Measurements from ENCODE around the gene GTF2I. TPM values are rescaled to one million over a fixed set of nuclear protein-coding genes. Genes with fewer than 3 reads are reported as not detected.
A peak's percentile ranks its signal among the peaks of the same experiment; 100 is the strongest.

Gene GTF2I
- total and polyA plus RNA-seq, 2 donors (not counting 1 experiment from before 2014, with no cell fraction given), result 79.3 to 105 TPM

GRCh38 chr7:74655324-74655723 is 2.2 kb upstream of the GTF2I start:
- no peaks in the 10 kb centered on the region for H3K27me3 ChIP-seq (ENCODE audit: control insufficient read depth, insufficient read depth, low read length)
- H3K27ac ChIP-seq (ENCODE audit: insufficient read depth, low read length), result no peak overlapping the region
- H3K9ac ChIP-seq (ENCODE audit: insufficient read depth, low read length), result no peak overlapping the region
- H3K4me1 ChIP-seq (ENCODE audit: control insufficient read depth, extremely low read depth, insufficient read depth, low read length), result peaks cover 4% of the 10 kb centered on the region
- no peak overlapping the region for H3K4me2 ChIP-seq (ENCODE audit: extremely low read depth, insufficient read depth, low read length)
- H3K4me3 ChIP-seq (replicated peaks in 1 of 4; ENCODE audit: control extremely low read depth in 1 of 4, insufficient read depth in 1 of 4, low read depth in 3 of 4, low read length in 4 of 4), result no peak overlapping the region
- no peak for TF ChIP-seq EZH2 (IDR thresholded peaks at IDR 0.05; ENCODE audit: low read length, missing control alignments)
- TF ChIP-seq, protein P1, sequence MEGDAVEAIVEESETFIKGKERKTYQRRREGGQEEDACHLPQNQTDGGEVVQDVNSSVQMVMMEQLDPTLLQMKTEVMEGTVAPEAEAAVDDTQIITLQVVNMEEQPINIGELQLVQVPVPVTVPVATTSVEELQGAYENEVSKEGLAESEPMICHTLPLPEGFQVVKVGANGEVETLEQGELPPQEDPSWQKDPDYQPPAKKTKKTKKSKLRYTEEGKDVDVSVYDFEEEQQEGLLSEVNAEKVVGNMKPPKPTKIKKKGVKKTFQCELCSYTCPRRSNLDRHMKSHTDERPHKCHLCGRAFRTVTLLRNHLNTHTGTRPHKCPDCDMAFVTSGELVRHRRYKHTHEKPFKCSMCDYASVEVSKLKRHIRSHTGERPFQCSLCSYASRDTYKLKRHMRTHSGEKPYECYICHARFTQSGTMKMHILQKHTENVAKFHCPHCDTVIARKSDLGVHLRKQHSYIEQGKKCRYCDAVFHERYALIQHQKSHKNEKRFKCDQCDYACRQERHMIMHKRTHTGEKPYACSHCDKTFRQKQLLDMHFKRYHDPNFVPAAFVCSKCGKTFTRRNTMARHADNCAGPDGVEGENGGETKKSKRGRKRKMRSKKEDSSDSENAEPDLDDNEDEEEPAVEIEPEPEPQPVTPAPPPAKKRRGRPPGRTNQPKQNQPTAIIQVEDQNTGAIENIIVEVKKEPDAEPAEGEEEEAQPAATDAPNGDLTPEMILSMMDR (conservative IDR thresholded peaks at IDR 0.05 in 1 of 2, IDR thresholded peaks at IDR 0.05 in 1 of 2; ENCODE audit: low read depth in 1 of 2, low read length in 2 of 2), result no peak
- H2AFZ ChIP-seq (ENCODE audit: low read length), result no peak overlapping the region
- no peaks in the 10 kb centered on the region for H3K36me3 ChIP-seq (ENCODE audit: control insufficient read depth, insufficient read depth, low read length)
- H3K79me2 ChIP-seq (ENCODE audit: control insufficient read depth, insufficient read depth, low read length), result peaks cover 20% of the 10 kb centered on the region
- H3K9me3 ChIP-seq (ENCODE audit: control insufficient read depth, insufficient read depth, low read depth, low read length), result no peaks in the 10 kb centered on the region
- DNase-seq (ENCODE audit: low read depth in 2 of 2), result no peak
- no peaks in the 10 kb centered on the region for H4K20me1 ChIP-seq (ENCODE audit: control insufficient read depth, extremely low read depth, insufficient read depth, low read length)

DNA sequence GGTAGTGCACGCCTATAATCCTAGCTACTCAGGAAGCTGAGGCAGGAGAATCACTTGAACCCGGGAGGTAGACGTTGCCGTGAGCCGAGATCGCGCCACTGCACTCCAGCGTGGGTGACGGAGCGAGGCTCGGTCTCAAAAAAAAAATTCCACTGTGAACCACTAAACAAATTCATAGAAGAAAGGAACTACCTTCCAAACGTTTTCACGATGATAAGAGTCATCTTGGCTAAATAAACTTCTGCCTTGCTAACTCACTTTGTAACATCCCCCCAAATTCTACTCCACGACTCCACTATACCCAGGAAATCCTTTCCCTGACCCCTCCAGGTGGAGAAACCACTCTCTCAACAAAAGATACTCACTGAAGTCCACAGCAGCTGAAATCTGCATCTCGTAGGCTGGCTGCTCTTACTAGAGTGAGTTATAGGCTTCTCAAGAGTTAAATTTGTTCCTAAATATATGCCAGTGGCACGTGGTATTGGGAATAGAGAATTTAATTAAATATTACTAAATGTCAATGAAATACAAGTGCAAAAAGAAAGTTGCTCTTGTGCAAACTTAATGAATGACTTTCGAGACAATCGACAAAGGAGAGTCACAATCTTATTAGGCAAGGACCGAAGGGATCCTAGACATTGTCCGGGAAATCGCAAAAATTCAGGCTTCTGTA is 1.6 kb upstream of the GTF2I start:
- Histone ChIP-seq H3K27ac (ENCODE audit: insufficient read depth, low read length) (peak overlapping the region; percentile 38), H3K9me3 (ENCODE audit: control insufficient read depth, insufficient read depth, low read depth, low read length) (no peaks in the 10 kb centered on the region), H3K27me3 (ENCODE audit: control insufficient read depth, insufficient read depth, low read length) (no peaks in the 10 kb centered on the region), H3K36me3 (ENCODE audit: control insufficient read depth, insufficient read depth, low read length) (no peaks in the 10 kb centered on the region), H3K4me2 (ENCODE audit: extremely low read depth, insufficient read depth, low read length) (peak overlapping the region; percentile 81), H4K20me1 (ENCODE audit: control insufficient read depth, extremely low read depth, insufficient read depth, low read length) (no peaks in the 10 kb centered on the region), H3K4me3 (replicated peaks in 1 of 4; ENCODE audit: control extremely low read depth in 1 of 4, insufficient read depth in 1 of 4, low read depth in 3 of 4, low read length in 4 of 4) (peak overlapping the region; percentile 50 to 77 (median 71)), H3K4me1 (ENCODE audit: control insufficient read depth, extremely low read depth, insufficient read depth, low read length) (peaks cover 7% of the 10 kb centered on the region), H3K79me2 (ENCODE audit: control insufficient read depth, insufficient read depth, low read length) (peaks cover 25% of the 10 kb centered on the region), H2AFZ (ENCODE audit: low read length) (peak overlapping the region; percentile 59), H3K9ac (ENCODE audit: insufficient read depth, low read length) (no peak overlapping the region)
- no peak for DNase-seq (ENCODE audit: low read depth in 2 of 2)
- TF ChIP-seq, protein P1 (conservative IDR thresholded peaks at IDR 0.05 in 1 of 2, IDR thresholded peaks at IDR 0.05 in 1 of 2; ENCODE audit: low read depth in 1 of 2, low read length in 2 of 2), result no peak
- no peak for TF ChIP-seq EZH2 (IDR thresholded peaks at IDR 0.05; ENCODE audit: low read length, missing control alignments)

- DNase-seq (ENCODE audit: low read depth in 2 of 2), result peak in 1 of 2 donors; percentile 35
- peaks cover 9% of the 10 kb centered on the region for H3K4me1 ChIP-seq (ENCODE audit: control insufficient read depth, extremely low read depth, insufficient read depth, low read length)
- H3K9ac ChIP-seq (ENCODE audit: insufficient read depth, low read length), result no peak overlapping the region
- H3K79me2 ChIP-seq (ENCODE audit: control insufficient read depth, insufficient read depth, low read length), result peaks cover 31% of the 10 kb centered on the region
- no peaks in the 10 kb centered on the region for H3K36me3 ChIP-seq (ENCODE audit: control insufficient read depth, insufficient read depth, low read length)
- H3K4me3 ChIP-seq (replicated peaks in 1 of 4; ENCODE audit: control extremely low read depth in 1 of 4, insufficient read depth in 1 of 4, low read depth in 3 of 4, low read length in 4 of 4), result peak overlapping the region; percentile 71 to 87 (median 74)
- TF ChIP-seq EZH2 (IDR thresholded peaks at IDR 0.05; ENCODE audit: low read length, missing control alignments), result no peak
- TF ChIP-seq, protein P1 (conservative IDR thresholded peaks at IDR 0.05 in 1 of 2, IDR thresholded peaks at IDR 0.05 in 1 of 2; ENCODE audit: low read depth in 1 of 2, low read length in 2 of 2), result no peak
- H3K4me2 ChIP-seq (ENCODE audit: extremely low read depth, insufficient read depth, low read length), result peak overlapping the region; percentile 97
- H3K9me3 ChIP-seq (ENCODE audit: control insufficient read depth, insufficient read depth, low read depth, low read length), result no peaks in the 10 kb centered on the region
- H4K20me1 ChIP-seq (ENCODE audit: control insufficient read depth, extremely low read depth, insufficient read depth, low read length), result no peaks in the 10 kb centered on the region
- peak overlapping the region; percentile 78 for H2AFZ ChIP-seq (ENCODE audit: low read length)
- no peaks in the 10 kb centered on the region for H3K27me3 ChIP-seq (ENCODE audit: control insufficient read depth, insufficient read depth, low read length)
- H3K27ac ChIP-seq (ENCODE audit: insufficient read depth, low read length), result peak overlapping the region; percentile 81
These were observed 1.1 kb upstream of the GTF2I start for GRCh38 chr7:74656441-74656836.

Measured in fibroblast of lung (primary cell).